A549 (cell line): ENCODE results near the gene SLC11A2.

ENCODE experiments used
- CHD4 ChIP-seq: fragments of 200-600 bp; sonication (generic); IDR thresholded peaks from 2 replicates; pipeline ENCODE4 v1.6.1; 2016; ENCODE audit warnings: antibody characterized with exemption, mild to moderate bottlenecking, borderline replicate concordance
- EP300 ChIP-seq, 2 experiments: fragments of >200 bp; sonication (Bioruptor Twin); formaldehyde crosslinking; IDR thresholded peaks; 2 replicates in 1 of 2; 3 replicates in 1 of 2; pipeline ENCODE4 v1.6.1; 2016 to 2017
- FOSB ChIP-seq: fragments of 250-450 bp; sonication (Bioruptor Pico); IDR thresholded peaks from 2 replicates; pipeline ENCODE4 v1.5.0; 2020; ENCODE audit warnings: mild to moderate bottlenecking, moderate library complexity
- FOSL2 ChIP-seq, 2 experiments: fragments of 450-650 bp in 1 of 2; fragments of >200 bp in 1 of 2; sonication (Bioruptor Twin) in 1 of 2; formaldehyde crosslinking; IDR thresholded peaks; 2 replicates each; pipeline versions ENCODE4 v1.5.0 to v1.6.1; 2016 to 2020; ENCODE audit warnings: mild to moderate bottlenecking in 1 of 2, moderate library complexity in 1 of 2
- HDAC2 ChIP-seq: fragments of 200-600 bp; sonication (generic); IDR thresholded peaks from 2 replicates; pipeline ENCODE4 v1.6.1; 2016
- MAX ChIP-seq: IDR thresholded peaks from 2 replicates; pipeline ENCODE4 v1.6.1; 2012
- POLR2A ChIP-seq: IDR thresholded peaks from 2 replicates; pipeline ENCODE4 v1.6.1; 2012; ENCODE audit warnings: mild to moderate bottlenecking, low read length
- RAD21 ChIP-seq, 2 experiments: fragments of >200 bp in 1 of 2; sonication (Bioruptor Twin) in 1 of 2; formaldehyde crosslinking in 1 of 2; IDR thresholded peaks in 1 of 2; conservative IDR thresholded peaks in 1 of 2; 2 replicates in 1 of 2; 3 replicates in 1 of 2; pipeline ENCODE4 v1.6.1; 2012 to 2018; ENCODE audit warnings: inconsistent platforms in 1 of 2
- TF ChIP-seq, protein P1 (sequence below): fragments of >200 bp; sonication (Bioruptor Twin); formaldehyde crosslinking; IDR thresholded peaks from 3 replicates; pipeline ENCODE4 v1.5.1; 2016
- TF ChIP-seq, protein P2 (sequence below): IDR thresholded peaks from 2 replicates; pipeline ENCODE4 v1.6.1; 2012

GRCh38 chr12:51056242-51056641, 30.1 kb upstream of the SLC11A2 start:
- TF ChIP-seq POLR2A (no peak), FOSB (no peak), CHD4 (no peak), MAX (no peak), FOSL2 (IDR thresholded peaks at IDR 0.05) (no peak), FOSL2 (CRISPR knock-in tag; IDR thresholded peaks at IDR 0.05) (no peak), EP300 (IDR thresholded peaks at IDR 0.05) (no peak), RAD21 (conservative IDR thresholded peaks at IDR 0.05 in 1 of 2, IDR thresholded peaks at IDR 0.05 in 1 of 2) (no peak), HDAC2 (no peak)
- TF ChIP-seq, protein P1, sequence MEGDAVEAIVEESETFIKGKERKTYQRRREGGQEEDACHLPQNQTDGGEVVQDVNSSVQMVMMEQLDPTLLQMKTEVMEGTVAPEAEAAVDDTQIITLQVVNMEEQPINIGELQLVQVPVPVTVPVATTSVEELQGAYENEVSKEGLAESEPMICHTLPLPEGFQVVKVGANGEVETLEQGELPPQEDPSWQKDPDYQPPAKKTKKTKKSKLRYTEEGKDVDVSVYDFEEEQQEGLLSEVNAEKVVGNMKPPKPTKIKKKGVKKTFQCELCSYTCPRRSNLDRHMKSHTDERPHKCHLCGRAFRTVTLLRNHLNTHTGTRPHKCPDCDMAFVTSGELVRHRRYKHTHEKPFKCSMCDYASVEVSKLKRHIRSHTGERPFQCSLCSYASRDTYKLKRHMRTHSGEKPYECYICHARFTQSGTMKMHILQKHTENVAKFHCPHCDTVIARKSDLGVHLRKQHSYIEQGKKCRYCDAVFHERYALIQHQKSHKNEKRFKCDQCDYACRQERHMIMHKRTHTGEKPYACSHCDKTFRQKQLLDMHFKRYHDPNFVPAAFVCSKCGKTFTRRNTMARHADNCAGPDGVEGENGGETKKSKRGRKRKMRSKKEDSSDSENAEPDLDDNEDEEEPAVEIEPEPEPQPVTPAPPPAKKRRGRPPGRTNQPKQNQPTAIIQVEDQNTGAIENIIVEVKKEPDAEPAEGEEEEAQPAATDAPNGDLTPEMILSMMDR, result no peak
- TF ChIP-seq, protein P2, sequence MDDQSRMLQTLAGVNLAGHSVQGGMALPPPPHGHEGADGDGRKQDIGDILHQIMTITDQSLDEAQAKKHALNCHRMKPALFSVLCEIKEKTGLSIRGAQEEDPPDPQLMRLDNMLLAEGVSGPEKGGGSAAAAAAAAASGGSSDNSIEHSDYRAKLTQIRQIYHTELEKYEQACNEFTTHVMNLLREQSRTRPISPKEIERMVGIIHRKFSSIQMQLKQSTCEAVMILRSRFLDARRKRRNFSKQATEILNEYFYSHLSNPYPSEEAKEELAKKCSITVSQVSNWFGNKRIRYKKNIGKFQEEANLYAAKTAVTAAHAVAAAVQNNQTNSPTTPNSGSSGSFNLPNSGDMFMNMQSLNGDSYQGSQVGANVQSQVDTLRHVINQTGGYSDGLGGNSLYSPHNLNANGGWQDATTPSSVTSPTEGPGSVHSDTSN, result no peak
